ENCODE measurements around the gene STBD1. TPM values are rescaled to one million over a fixed set of nuclear protein-coding genes. Genes with fewer than 3 reads are reported as not detected.
"Not testable (repeated sequence)": the region's sequence is repeated elsewhere in the genome, so short reads cannot be mapped to it uniquely, and the experiment has no call there.

The STBD1 gene
- total RNA-seq, 1 experiment from 2014 or later = 4.7 TPM

GRCh38 chr4:76282941-76283689 is 23.4 kb upstream of the STBD1 start:
- DNase-seq (ENCODE audit: low read depth) = no peak

GRCh38 chr4:76283900-76284299 is 22.6 kb upstream of the STBD1 start:
- DNase-seq (ENCODE audit: low read depth) = peak; percentile 33

DNA sequence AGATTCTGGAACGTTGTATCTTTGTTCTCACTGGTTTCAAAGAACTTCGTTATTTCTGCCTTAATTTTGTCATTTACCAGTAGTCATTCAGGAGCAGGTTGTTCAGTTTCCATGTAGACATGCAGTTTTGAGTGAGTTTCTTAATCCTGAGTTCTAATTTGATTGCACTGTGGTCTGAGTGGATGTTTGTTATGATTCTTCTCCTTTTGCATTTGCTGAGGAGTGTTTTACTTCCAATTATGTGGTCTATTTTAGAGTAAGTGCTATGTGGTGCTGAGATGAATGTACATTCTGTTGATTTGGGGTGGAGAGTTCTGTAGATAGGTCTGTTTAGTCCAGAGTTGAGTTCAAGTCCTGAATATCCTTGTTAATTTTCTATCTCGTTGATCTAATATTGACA is 18.7 kb upstream of the STBD1 start:
- not testable (repeated sequence) for DNase-seq (ENCODE audit: low read depth)

DNA sequence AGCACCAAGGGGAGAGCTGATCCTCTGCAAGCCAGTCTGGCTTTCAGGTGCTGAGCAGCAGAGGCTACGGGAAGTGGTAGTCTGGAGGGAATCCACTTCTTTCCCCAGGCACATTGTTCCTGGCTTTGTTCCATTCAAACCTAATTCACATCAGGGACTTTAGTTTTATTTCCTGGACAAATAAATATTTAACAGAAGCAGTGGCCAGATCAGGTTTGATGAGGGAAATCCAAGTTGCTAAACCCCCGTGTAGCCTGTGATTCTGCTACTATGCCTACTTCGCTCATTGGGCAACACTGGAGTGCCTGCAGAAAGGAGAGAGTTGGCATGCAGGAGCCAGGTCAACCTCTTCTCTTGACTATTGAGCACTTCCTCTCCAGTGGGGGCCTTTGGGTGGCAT is 13.8 kb upstream of the STBD1 start:
- no peak for DNase-seq (ENCODE audit: low read depth)

- DNase-seq (ENCODE audit: low read depth) = no peak
These were observed 12.8 kb upstream of the STBD1 start for GRCh38 chr4:76293772-76294171.

GRCh38 chr4:76296286-76296820 is 10.2 kb upstream of the STBD1 start:
- DNase-seq (ENCODE audit: low read depth) = no peak

DNA sequence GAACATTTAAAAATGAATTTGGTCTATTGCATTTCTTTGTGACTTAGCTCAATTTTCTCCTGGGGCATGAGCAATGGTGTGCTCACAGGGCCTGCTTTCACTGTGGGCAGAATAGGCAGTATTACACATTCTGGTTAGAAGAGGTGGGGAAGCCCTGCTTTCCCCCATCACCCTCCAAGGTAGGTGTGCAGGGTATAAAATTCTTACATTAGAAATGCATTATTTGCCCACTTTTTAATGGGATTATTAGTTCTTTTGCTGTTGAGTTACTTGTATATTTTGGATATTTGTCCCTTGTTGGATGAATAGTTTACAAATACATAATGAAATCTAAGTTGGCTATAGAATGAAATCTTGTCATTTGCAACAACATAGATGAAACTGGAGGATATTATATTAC is 8.3 kb upstream of the STBD1 start:
- no peak for DNase-seq (ENCODE audit: low read depth)

DNA sequence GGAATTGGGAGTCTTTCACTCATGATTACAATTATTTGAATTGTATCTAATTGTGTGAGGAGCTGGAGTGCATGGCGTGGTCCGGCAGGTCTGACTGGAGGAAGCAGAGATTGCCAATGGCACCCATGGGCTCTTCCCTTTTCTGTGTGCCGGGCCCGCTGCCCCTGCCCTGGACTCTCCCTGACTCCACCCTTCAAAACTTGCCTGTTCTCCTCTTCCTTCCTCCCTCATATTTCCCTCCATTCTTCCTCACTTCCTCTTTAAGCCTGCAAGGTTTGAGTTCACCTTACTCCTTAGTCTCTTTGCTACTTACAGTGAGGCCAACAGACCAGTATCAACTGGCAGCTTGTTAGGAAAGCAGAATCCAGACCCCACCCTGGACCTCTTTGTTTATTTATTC is 6.5 kb upstream of the STBD1 start:
- no peak for DNase-seq (ENCODE audit: low read depth)

- DNase-seq (ENCODE audit: low read depth) = peak; percentile 90
These were observed 5.3 kb upstream of the STBD1 start for GRCh38 chr4:76301068-76301774.

DNA sequence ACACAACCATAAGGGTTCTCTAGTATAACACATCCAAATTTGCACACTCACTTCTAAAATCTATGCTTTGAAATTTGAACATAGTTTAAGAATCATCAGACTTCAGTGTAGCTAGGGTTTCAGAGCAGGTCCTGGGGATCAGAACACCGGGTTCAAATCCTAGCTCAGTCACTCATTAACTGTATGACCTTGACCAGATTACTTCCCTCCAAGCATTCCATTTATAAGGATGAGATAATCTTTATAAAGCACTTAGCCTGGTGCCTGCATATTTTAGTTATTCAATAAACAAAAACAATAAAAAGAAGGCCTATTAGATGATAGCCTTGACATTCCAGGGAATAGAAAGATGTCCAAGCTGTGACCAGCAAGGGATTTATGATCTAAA is 4.8 kb upstream of the STBD1 start:
- no peak for DNase-seq (ENCODE audit: low read depth)

GRCh38 chr4:76302826-76303438 is 3.6 kb upstream of the STBD1 start:
- no peak for DNase-seq (ENCODE audit: low read depth)

GRCh38 chr4:76305033-76305687 is 1.4 kb upstream of the STBD1 start:
- DNase-seq (ENCODE audit: low read depth) = no peak

DNA sequence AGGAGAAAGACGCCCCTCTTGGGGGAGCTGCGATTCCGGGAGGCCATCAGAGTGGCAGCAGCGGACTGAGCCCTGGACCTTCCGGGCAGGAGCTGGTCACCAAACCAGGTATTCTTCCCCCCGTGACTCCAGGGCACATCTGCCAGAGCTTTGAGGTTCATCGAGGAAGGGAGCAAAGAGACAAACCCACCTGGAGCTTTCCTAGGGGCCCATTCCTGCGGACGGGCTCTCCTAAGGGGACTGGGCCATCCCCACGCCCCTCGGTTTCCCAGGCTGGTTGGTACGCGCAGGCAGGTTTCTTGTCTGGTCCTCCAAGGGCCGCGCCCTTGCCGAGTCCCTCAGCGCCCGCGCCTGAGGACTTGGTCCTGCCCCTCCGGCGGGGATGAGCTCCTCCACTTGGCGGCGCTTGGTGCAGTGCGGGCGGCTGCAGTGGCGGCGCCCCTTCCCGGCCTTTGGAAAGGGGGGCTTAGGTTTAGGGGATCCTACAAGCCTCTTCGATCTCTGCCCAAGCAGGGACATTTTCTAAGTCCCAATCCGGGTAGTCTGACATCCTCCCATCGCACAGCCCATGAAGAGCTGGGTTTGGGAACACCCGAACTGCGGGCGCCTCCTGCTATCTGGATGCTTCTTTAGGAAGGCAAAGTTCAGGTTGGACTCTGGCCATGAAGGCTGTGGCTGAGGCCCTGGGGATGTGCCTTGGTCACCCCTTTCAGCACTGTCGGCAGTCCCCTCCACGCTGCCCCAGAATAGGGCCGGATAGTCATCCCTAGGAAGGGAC is 538 bp downstream of the STBD1 start:
- DNase-seq (ENCODE audit: low read depth) = peak; percentile 52

GRCh38 chr4:76307660-76308014 is 1.1 kb downstream of the STBD1 start:
- no peak for DNase-seq (ENCODE audit: low read depth)

DNA sequence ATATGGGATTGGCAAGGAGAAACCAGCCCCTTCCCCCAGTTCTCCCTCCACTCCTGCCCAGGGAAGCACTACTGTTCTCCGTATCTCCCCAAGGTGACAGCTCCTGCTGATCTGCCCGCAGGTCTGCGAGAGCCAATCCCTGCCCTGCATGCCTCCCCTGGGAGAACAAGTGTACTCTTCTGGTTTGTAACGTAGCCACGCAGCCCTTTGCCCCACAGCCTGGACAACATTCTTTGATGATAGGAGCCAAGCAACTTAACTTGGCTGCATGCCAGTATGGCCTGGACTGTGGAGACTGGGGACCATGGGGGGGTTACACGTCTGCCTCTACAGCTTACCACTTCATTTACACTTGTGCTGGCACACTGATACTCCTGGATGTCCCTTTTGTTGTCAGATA is 2.0 kb downstream of the STBD1 start:
- no peak for DNase-seq (ENCODE audit: low read depth)

- DNase-seq (ENCODE audit: low read depth) = no peak
These were observed 3.5 kb downstream of the STBD1 start for GRCh38 chr4:76309939-76310550.

DNA sequence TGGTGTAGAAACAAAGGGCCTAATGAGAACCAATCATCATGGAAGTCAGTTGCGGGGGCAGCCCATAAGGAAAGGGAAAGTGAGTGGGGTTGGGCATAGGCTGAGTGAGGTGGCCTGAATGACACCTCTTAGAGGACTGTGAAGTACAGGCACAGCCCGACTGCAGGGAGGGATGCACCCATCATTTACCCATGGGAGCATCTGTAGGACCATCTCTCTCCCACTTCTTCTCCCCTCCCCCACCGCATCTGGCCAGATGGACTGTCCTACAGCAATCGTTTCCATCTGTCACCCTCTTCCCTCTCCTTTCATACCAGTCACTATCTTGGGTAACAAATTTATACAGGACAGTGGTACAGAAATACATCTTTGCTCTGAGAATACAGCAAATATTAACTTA is 4.2 kb downstream of the STBD1 start:
- no peak for DNase-seq (ENCODE audit: low read depth)

GRCh38 chr4:76311896-76312331 is 5.4 kb downstream of the STBD1 start:
- no peak for DNase-seq (ENCODE audit: low read depth)

DNA sequence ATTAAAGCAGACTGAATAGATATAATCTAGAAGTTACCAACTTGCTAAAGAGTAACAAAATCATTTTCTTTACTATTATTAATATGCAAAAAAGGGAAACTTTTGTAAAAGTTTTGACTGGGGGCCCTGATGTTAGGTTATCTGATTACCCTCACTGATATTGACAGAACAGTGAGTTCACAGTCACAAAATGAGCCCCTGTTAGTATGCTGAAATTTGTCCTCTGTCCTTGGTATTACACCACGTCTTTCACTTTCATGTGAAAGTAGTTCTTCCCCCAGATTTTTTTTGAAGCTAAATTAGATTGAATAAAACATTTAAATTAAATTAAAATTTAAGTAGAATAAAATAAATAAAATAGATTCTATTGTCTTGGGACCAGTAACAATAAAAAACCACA is 5.9 kb downstream of the STBD1 start:
- no peak for DNase-seq (ENCODE audit: low read depth)

- DNase-seq (ENCODE audit: low read depth) = no peak
These were observed 7.0 kb downstream of the STBD1 start for GRCh38 chr4:76313547-76313946.

Measured in HT1080 (cell line).